Spleen (tissue), 11 donors: ENCODE measurements around the gene ZNF469. TPM values are rescaled to one million over a fixed set of nuclear protein-coding genes. Genes with fewer than 3 reads are reported as not detected.

Experiments used
- DNase-seq: peaks from one replicate; pipeline ENCODE4 v3.0.0-alpha.2; 2020
- H3K27ac ChIP-seq, 8 donors: fragments of 200-600 bp; sonication (generic) in 7 of 8; 1 replicate in 4 of 8; 2 replicates in 4 of 8; pipeline versions ENCODE4 v1.5.0 to v1.8.0; 2016 to 2021; ENCODE audit warnings: inconsistent platforms in 4 of 8, mild to moderate bottlenecking in 4 of 8, moderate library complexity in 1 of 8
- H3K27me3 ChIP-seq, 7 donors: fragments of 200-600 bp; sonication (generic) in 6 of 7; replicated peaks in 1 of 7; 1 replicate in 4 of 7; 2 replicates in 3 of 7; pipeline versions ENCODE4 v1.5.0 to v1.8.0; 2016 to 2021; ENCODE audit warnings: inconsistent platforms in 3 of 7, mild to moderate bottlenecking in 1 of 7
- H3K36me3 ChIP-seq, 6 donors: fragments of 200-600 bp; sonication (generic) in 5 of 6; 1 replicate in 4 of 6; 2 replicates in 2 of 6; pipeline versions ENCODE4 v1.5.0 to v1.8.0; 2016 to 2021; ENCODE audit warnings: inconsistent platforms in 2 of 6
- H3K4me1 ChIP-seq, 6 donors: fragments of 200-600 bp; sonication (generic) in 5 of 6; 1 replicate in 3 of 6; 2 replicates in 3 of 6; pipeline versions ENCODE4 v1.5.0 to v1.8.0; 2016 to 2021; ENCODE audit warnings: inconsistent platforms in 3 of 6
- H3K4me3 ChIP-seq, 8 donors: fragments of 200-600 bp; sonication (generic) in 7 of 8; 1 replicate in 4 of 8; 2 replicates in 4 of 8; pipeline versions ENCODE4 v1.5.0 to v1.8.0; 2016 to 2021; ENCODE audit warnings: inconsistent platforms in 4 of 8, mild to moderate bottlenecking in 4 of 8, moderate library complexity in 2 of 8
- H3K9me3 ChIP-seq, 8 donors: fragments of 200-600 bp; sonication (generic) in 7 of 8; 1 replicate in 4 of 8; 2 replicates in 4 of 8; pipeline versions ENCODE4 v1.5.0 to v1.8.0; 2016 to 2021; ENCODE audit warnings: inconsistent platforms in 4 of 8
- POLR2A ChIP-seq, 3 donors: fragments of 450-650 bp; IDR thresholded peaks; one replicate each; pipeline ENCODE4 v1.5.1; 2017; ENCODE audit warnings: antibody characterized with exemption in 3 of 3, mild to moderate bottlenecking in 1 of 3
- POLR2AphosphoS5 ChIP-seq, 3 donors: sonication (generic); formaldehyde crosslinking; IDR thresholded peaks; one replicate each; pipeline ENCODE4 v1.5.1; 2017; ENCODE audit warnings: antibody characterized with exemption in 3 of 3
- WGBS, 5 donors: extraction: QIAGEN DNeasy Blood & Tissue Kit in 3 of 5; methylation state at CpG; one replicate each; pipeline versions ENCODE4 v1.1.5 to v1.1.7; 2013 to 2018; 5-methylcytosine and 5-hydroxymethylcytosine counted together
- intact Hi-C: fragments of 100-400 bp; cut with DNase I; formaldehyde crosslinking; loops from one replicate; pipeline ENCODE4 v1.15.0; 2023; ENCODE audit warnings: low total_unique reads
- polyA plus RNA-seq, 3 donors: library from polyadenylated mRNA; stranded (reverse); fragments of 200-250 nt; gene quantifications; one replicate each; pipeline ENCODE4 v1.2.1, GENCODE V29; 2013
- total RNA-seq, 7 donors: library from RNA; depleted of rRNA in 3 of 7; stranded (reverse); fragments of >200 nt in 3 of 7; fragmentation: NEBNext Ultra II Directional in 4 of 7; extraction: Animal tissue kit (Norgen Biotek cat#: 25700) in 4 of 7; gene quantifications; one replicate each; pipeline versions ENCODE4 v1.1.0 to v1.2.1, GENCODE V29; 2016 to 2021
- TF ChIP-seq, protein P1 (sequence below), 11 experiments: fragments of 200-600 bp in 7 of 11; fragments of 450-650 bp in 4 of 11; sonication (generic) in 4 of 11; IDR thresholded peaks in 8 of 11; conservative IDR thresholded peaks in 3 of 11; 1 replicate in 7 of 11; 2 replicates in 4 of 11; pipeline versions ENCODE4 v1.4.0 to v1.8.0; 2016 to 2021; ENCODE audit warnings: antibody characterized with exemption in 11 of 11, inconsistent platforms in 4 of 11, mild to moderate bottlenecking in 1 of 11
- donor health status: healthy with polysubstance abuse.
- donor health status: DM: no; HTN: no; CAD: no; lungs with moderate emphysema.
- donor health status: DM: no; HTN: no; CAD: no.
- donor health status: Bipolar disorder and iron deficiency.
- donor health status: healthy.
- donor health status: DM: no; HTN: no; CAD: no.
- donor health status: DM: yes; HTN: yes; CAD: no.

The ZNF469 gene
- total and polyA plus RNA-seq, 10 donors, result 0.27 to 8.0 (median 3.3) TPM

DNA sequence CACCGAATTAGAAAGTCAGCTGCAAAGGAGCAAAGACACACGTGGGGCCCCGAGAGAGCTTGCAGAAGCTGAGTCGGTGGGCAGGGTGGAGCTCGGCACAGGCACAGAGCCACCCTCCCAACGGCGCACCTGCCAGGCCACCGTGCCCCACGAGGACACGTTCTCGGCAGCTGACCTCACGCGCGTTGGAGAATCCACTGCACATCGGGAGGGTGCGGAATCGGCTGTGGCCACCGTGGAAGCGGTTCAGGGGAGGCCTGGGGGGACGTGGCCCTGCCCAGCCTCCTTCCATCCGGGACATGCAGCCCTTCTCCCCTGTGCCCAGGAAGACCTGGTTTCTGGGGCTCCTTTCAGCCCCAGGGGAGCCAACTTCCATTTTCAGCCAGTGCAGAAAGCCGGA is 49.4 kb downstream of the ZNF469 start:
- WGBS, 5 donors, result 90 to 99% (median 93%) methylated on average over 20 to 22 of the region's 22 CpGs
- intact Hi-C loops, result loop anchor here (10.0 kb wide), 1 partner anchor 237 kb away; no protein-coding TSS in a partner anchor
- Histone ChIP-seq H3K4me3 (no peak overlapping the region), H3K36me3 (no peaks in the 10 kb centered on the region), H3K9me3 (no peaks in the 10 kb centered on the region), H3K27me3 (peaks cover 0 to 29% (median 0%) of the 10 kb centered on the region in 7 donors), H3K4me1 (peaks cover 7 to 69% (median 39%) of the 10 kb centered on the region in 6 donors), H3K27ac (no peak overlapping the region)
- TF ChIP-seq POLR2AphosphoS5 (IDR thresholded peaks at IDR 0.05), result no peak
- TF ChIP-seq POLR2A (IDR thresholded peaks at IDR 0.05), result no peak
- TF ChIP-seq, protein P1, sequence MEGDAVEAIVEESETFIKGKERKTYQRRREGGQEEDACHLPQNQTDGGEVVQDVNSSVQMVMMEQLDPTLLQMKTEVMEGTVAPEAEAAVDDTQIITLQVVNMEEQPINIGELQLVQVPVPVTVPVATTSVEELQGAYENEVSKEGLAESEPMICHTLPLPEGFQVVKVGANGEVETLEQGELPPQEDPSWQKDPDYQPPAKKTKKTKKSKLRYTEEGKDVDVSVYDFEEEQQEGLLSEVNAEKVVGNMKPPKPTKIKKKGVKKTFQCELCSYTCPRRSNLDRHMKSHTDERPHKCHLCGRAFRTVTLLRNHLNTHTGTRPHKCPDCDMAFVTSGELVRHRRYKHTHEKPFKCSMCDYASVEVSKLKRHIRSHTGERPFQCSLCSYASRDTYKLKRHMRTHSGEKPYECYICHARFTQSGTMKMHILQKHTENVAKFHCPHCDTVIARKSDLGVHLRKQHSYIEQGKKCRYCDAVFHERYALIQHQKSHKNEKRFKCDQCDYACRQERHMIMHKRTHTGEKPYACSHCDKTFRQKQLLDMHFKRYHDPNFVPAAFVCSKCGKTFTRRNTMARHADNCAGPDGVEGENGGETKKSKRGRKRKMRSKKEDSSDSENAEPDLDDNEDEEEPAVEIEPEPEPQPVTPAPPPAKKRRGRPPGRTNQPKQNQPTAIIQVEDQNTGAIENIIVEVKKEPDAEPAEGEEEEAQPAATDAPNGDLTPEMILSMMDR (IDR thresholded peaks at IDR 0.05 in 8 of 11, conservative IDR thresholded peaks at IDR 0.05 in 3 of 11), result no peak
- DNase-seq, result no peak

Other genes with a start within 250 kb of the ZNF469 start
- 10 to 100 TPM in 4 of 7 donors, 1 to 10 TPM in 3; 4.5 to 25.3 (median 16.2) TPM for gene ZFPM1, start 70.3 kb downstream of the ZNF469 start, total RNA-seq
- gene ZFPM1, start 70.3 kb downstream of the ZNF469 start, polyA plus RNA-seq, result 10 to 100 TPM in 1 of 3 donors, 1 to 10 TPM in 2; 2.3 to 10.2 (median 2.8) TPM
- 10 to 100 TPM; 24.1 to 65.2 (median 53.6) TPM for gene ZC3H18, start 187.4 kb downstream of the ZNF469 start, total RNA-seq
- 10 to 100 TPM; 18.0 to 29.3 (median 18.3) TPM for gene ZC3H18, start 187.4 kb downstream of the ZNF469 start, polyA plus RNA-seq